Naive thymus-derived CD8-positive, alpha-beta T cell (primary cell): Measurements from ENCODE around the gene YIPF5. TPM values are rescaled to one million over a fixed set of nuclear protein-coding genes. Genes with fewer than 3 reads are reported as not detected.

Experiments used
- ATAC-seq, 2 donors: fragments of 150-1000 bp; cut with Tn5 transposase in 1 of 2; sonication (Bioruptor Pico), chemical (Tn5 transposase) in 1 of 2; 1 replicate in 1 of 2; 2 replicates in 1 of 2; pipeline ENCODE4 v1.10.0; 2021; ENCODE audit warnings: mild to moderate bottlenecking in 2 of 2, moderate library complexity in 2 of 2
- POLR2A ChIA-PET: fragments of 350-600 bp; sonication (Branson Sonifier 250); formaldehyde crosslinking; loops from one replicate; lab custom pipeline; 2021; ENCODE audit warnings: antibody characterized with exemption; lab: Charles Lee
- DNase-seq, 10 donors: peaks; one replicate each; pipeline versions ENCODE4 v3.0.0 to v3.0.0-alpha.2; 2020 to 2022
- H3K27ac Mint-ChIP-seq, 10 donors: one replicate each; pipeline ENCODE4 v1.8.0; 2020 to 2022; ENCODE audit warnings: mild to moderate bottlenecking in 10 of 10, mixed read lengths in 10 of 10, moderate library complexity in 4 of 10, inconsistent platforms in 1 of 10
- H3K27me3 Mint-ChIP-seq, 5 donors: one replicate each; pipeline ENCODE4 v1.8.0; 2021 to 2022; ENCODE audit warnings: mixed read lengths in 5 of 5
- H3K36me3 Mint-ChIP-seq, 3 donors: one replicate each; pipeline ENCODE4 v1.8.0; 2020 to 2022; ENCODE audit warnings: mixed read lengths in 3 of 3, mild to moderate bottlenecking in 2 of 3, inconsistent platforms in 1 of 3
- H3K4me1 Mint-ChIP-seq, 4 donors: one replicate each; pipeline ENCODE4 v1.8.0; 2021 to 2022; ENCODE audit warnings: mixed read lengths in 4 of 4
- H3K4me3 Mint-ChIP-seq, 10 donors: one replicate each; pipeline ENCODE4 v1.8.0; 2020 to 2022; ENCODE audit warnings: mild to moderate bottlenecking in 10 of 10, mixed read lengths in 10 of 10, moderate library complexity in 6 of 10, inconsistent platforms in 1 of 10
- H3K9me3 Mint-ChIP-seq, 9 donors: one replicate each; pipeline ENCODE4 v1.8.0; 2020 to 2022; ENCODE audit warnings: mixed read lengths in 9 of 9, mild to moderate bottlenecking in 3 of 9, inconsistent platforms in 1 of 9, moderate library complexity in 1 of 9
- polyA plus RNA-seq, 3 donors: library from polyadenylated mRNA; unstranded; fragments of 300-500 nt; fragmentation: Illumina TruSeq; gene quantifications; one replicate each; pipeline ENCODE4 v1.2.3, GENCODE V29; 2021
- total RNA-seq, 8 experiments: library from RNA in 2 of 8; stranded (reverse) in 2 of 8; gene quantifications; one replicate each; pipeline ENCODE4 v1.2.3 and lab custom pipeline; 2021 to 2026

Gene YIPF5
- total and polyA plus RNA-seq, 5 experiments from 2014 or later: 37.1 to 62.2 (median 53.4) TPM

GRCh38 chr5:144135113-144135762 lies 35.2 kb downstream of the YIPF5 start:
- no peaks in the 10 kb centered on the region for H3K4me1 Mint-ChIP-seq
- no peaks in the 10 kb centered on the region for H3K36me3 Mint-ChIP-seq
- no peak overlapping the region for H3K27ac Mint-ChIP-seq
- peaks cover 0 to 3% (median 0%) of the 10 kb centered on the region in 9 donors for H3K9me3 Mint-ChIP-seq
- DNase-seq: no peak
- ATAC-seq: no peak
- peaks cover 1 to 9% (median 4%) of the 10 kb centered on the region in 5 donors for H3K27me3 Mint-ChIP-seq
- POLR2A ChIA-PET: no interaction called here
- H3K4me3 Mint-ChIP-seq: no peak overlapping the region

GRCh38 chr5:144134194-144134826 lies 36.1 kb downstream of the YIPF5 start:
- Mint-ChIP-seq H3K9me3 (peaks cover 0 to 3% (median 0%) of the 10 kb centered on the region in 9 donors), H3K27ac (peak overlapping the region in 1 of 10 donors; percentile 1), H3K27me3 (peaks cover 1 to 8% (median 3%) of the 10 kb centered on the region in 5 donors), H3K4me1 (no peaks in the 10 kb centered on the region), H3K36me3 (no peaks in the 10 kb centered on the region), H3K4me3 (no peak overlapping the region)
- no peak for ATAC-seq
- DNase-seq: no peak
- POLR2A ChIA-PET: no interaction called here

- POLR2A ChIA-PET: interaction anchor here (0.5 kb wide), 1 partner anchor 208 kb away, joined by 4 read pairs; no protein-coding TSS in a partner anchor
- Mint-ChIP-seq H3K9me3 (peaks cover 0 to 3% (median 0%) of the 10 kb centered on the region in 9 donors), H3K36me3 (no peaks in the 10 kb centered on the region), H3K4me1 (no peaks in the 10 kb centered on the region), H3K27ac (no peak overlapping the region), H3K4me3 (no peak overlapping the region), H3K27me3 (peaks cover 0 to 4% (median 1%) of the 10 kb centered on the region in 5 donors)
- DNase-seq (no peak), ATAC-seq (no peak)
These were observed 37.3 kb downstream of the YIPF5 start for GRCh38 chr5:144133050-144133633.

- ATAC-seq (no peak), DNase-seq (no peak)
- POLR2A ChIA-PET: no interaction called here
- H3K27me3 Mint-ChIP-seq: peaks cover 0 to 2% (median under 1%) of the 10 kb centered on the region in 5 donors
- no peak overlapping the region for H3K4me3 Mint-ChIP-seq
- H3K9me3 Mint-ChIP-seq: peaks cover 0 to 3% (median 0%) of the 10 kb centered on the region in 9 donors
- no peak overlapping the region for H3K27ac Mint-ChIP-seq
- H3K36me3 Mint-ChIP-seq: no peaks in the 10 kb centered on the region
- no peaks in the 10 kb centered on the region for H3K4me1 Mint-ChIP-seq
These were observed 39.2 kb downstream of the YIPF5 start for GRCh38 chr5:144131261-144131660.

DNA sequence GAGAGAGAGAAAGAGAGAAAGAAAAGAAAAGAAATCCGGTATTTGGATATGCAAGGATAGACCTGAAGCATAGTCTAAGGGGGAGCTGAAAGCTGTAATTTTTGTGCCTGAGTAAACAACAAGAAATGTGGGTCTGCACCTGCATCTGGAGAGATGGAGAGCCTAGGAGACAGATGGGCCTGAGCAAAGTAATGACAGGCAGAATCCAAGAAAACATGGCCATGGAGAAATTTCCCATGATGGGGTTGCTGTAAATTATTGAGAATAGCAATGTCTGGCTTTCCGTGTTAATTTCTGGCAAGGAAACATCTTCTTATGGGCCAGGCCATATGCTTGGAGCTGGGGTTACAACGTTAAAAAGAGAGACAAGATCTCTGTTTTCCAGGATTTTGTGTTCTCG lies 40.2 kb downstream of the YIPF5 start:
- H3K36me3 Mint-ChIP-seq: no peaks in the 10 kb centered on the region
- ATAC-seq: no peak

DNA sequence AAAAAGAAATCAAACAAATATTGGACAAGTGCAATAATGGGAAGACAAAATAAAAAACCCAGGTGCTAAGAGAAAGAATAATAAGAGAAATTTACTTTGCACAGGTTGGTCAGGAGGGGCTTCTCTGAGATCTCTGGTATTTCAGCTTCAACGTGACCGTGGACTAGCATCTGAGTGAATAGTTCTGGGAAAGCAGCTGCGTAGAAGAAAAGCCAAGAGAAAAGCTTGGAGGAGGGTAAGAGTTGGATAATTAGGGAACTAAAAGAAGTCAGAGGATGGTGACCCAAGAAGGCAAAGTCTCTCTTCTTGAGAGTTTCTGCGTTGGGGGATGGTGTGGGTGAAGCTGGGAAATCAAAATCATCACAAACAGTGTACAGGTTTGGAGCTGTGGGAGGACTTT lies 41.6 kb downstream of the YIPF5 start:
- no peak for ATAC-seq

More for the DNA sequence above, 40.2 kb downstream of the YIPF5 start:
- no peak overlapping the region for H3K4me3 Mint-ChIP-seq
- H3K4me1 Mint-ChIP-seq: no peaks in the 10 kb centered on the region
- H3K9me3 Mint-ChIP-seq: peaks cover 0 to 3% (median 0%) of the 10 kb centered on the region in 9 donors
- POLR2A ChIA-PET: no interaction called here
- DNase-seq: no peak
- peaks cover 0 to 2% (median 0%) of the 10 kb centered on the region in 5 donors for H3K27me3 Mint-ChIP-seq
- peak overlapping the region in 1 of 10 donors; percentile 77 for H3K27ac Mint-ChIP-seq

DNA sequence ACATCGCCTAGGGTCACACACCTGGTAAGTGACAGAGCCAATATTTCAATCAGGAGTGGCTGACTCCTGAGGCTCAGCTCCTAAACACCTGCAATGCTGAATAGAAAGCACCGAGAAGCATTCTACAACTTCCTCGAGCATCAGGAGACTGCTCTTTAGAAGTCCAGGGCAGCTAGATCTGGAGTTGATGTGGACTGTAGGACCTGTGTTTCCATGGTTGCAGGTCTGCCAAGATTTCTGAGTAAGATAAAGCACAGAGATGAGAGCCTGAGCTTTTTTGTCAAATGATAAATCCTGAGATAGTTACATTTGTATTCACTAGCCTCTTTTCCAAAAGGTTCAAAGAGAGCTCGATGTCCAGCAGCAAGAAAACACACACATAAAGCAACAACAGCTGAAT lies 43.8 kb downstream of the YIPF5 start:
- Mint-ChIP-seq H3K4me3 (no peak overlapping the region), H3K4me1 (no peaks in the 10 kb centered on the region), H3K27me3 (peaks cover 0 to 4% (median 2%) of the 10 kb centered on the region in 5 donors), H3K27ac (no peak overlapping the region), H3K36me3 (no peaks in the 10 kb centered on the region), H3K9me3 (no peaks in the 10 kb centered on the region)
- POLR2A ChIA-PET: no interaction called here
- no peak for ATAC-seq
- DNase-seq: no peak

More for the DNA sequence above, 41.6 kb downstream of the YIPF5 start:
- DNase-seq: no peak
- POLR2A ChIA-PET: no interaction called here
- Mint-ChIP-seq H3K36me3 (no peaks in the 10 kb centered on the region), H3K27me3 (peaks cover 0 to 3% (median 2%) of the 10 kb centered on the region in 5 donors), H3K4me1 (no peaks in the 10 kb centered on the region), H3K9me3 (peaks cover 0 to 3% (median 0%) of the 10 kb centered on the region in 9 donors), H3K27ac (no peak overlapping the region), H3K4me3 (no peak overlapping the region)

GRCh38 chr5:144125163-144125726 lies 45.2 kb downstream of the YIPF5 start:
- no peak overlapping the region for H3K4me3 Mint-ChIP-seq
- H3K27ac Mint-ChIP-seq: no peak overlapping the region
- no peaks in the 10 kb centered on the region for H3K4me1 Mint-ChIP-seq
- ATAC-seq: no peak
- H3K36me3 Mint-ChIP-seq: no peaks in the 10 kb centered on the region
- peaks cover 0 to 4% (median 3%) of the 10 kb centered on the region in 5 donors for H3K27me3 Mint-ChIP-seq
- peaks cover 0 to 2% (median 0%) of the 10 kb centered on the region in 9 donors for H3K9me3 Mint-ChIP-seq
- DNase-seq: no peak
- POLR2A ChIA-PET: no interaction called here

GRCh38 chr5:144122641-144123040 lies 47.8 kb downstream of the YIPF5 start:
- no peak overlapping the region for H3K27ac Mint-ChIP-seq
- peaks cover 0 to 4% (median 0%) of the 10 kb centered on the region in 9 donors for H3K9me3 Mint-ChIP-seq
- POLR2A ChIA-PET: no interaction called here
- no peak overlapping the region for H3K4me3 Mint-ChIP-seq
- H3K27me3 Mint-ChIP-seq: peaks cover 0 to 4% (median 3%) of the 10 kb centered on the region in 5 donors
- H3K4me1 Mint-ChIP-seq: no peaks in the 10 kb centered on the region
- H3K36me3 Mint-ChIP-seq: no peaks in the 10 kb centered on the region
- DNase-seq (no peak), ATAC-seq (no peak)

- H3K36me3 Mint-ChIP-seq: no peaks in the 10 kb centered on the region
- peaks cover 0 to 4% (median 0%) of the 10 kb centered on the region in 9 donors for H3K9me3 Mint-ChIP-seq
- ATAC-seq (no peak), DNase-seq (no peak)
- H3K27ac Mint-ChIP-seq: no peak overlapping the region
- POLR2A ChIA-PET: no interaction called here
- H3K27me3 Mint-ChIP-seq: peaks cover 0 to 4% (median 3%) of the 10 kb centered on the region in 5 donors
- H3K4me3 Mint-ChIP-seq: no peak overlapping the region
- H3K4me1 Mint-ChIP-seq: no peaks in the 10 kb centered on the region
These were observed 48.4 kb downstream of the YIPF5 start for GRCh38 chr5:144122081-144122480.

DNA sequence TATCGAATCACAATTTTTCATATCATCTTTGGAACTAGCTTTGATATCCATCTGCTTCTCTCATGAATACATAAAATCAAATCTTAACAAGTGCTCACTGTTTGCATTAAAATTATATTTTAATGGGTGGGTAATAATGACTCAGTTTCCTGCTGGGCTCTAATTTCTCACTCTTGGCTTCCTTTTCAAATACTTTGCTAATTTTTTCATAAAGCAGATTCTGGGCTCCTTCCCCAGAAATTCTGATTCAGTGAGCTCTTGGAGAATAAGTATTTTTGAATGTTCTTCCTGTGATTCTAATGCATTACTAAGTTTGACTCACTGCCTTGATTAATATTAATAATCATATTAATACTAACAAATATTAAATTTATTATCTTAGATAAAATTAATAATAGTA lies 48.9 kb downstream of the YIPF5 start:
- POLR2A ChIA-PET: no interaction called here
- ATAC-seq: no peak

GRCh38 chr5:144120661-144121180 lies 49.7 kb downstream of the YIPF5 start:
- Mint-ChIP-seq H3K4me3 (no peak overlapping the region), H3K27me3 (peaks cover 0 to 4% (median 3%) of the 10 kb centered on the region in 5 donors), H3K4me1 (no peaks in the 10 kb centered on the region), H3K9me3 (peaks cover 0 to 4% (median 0%) of the 10 kb centered on the region in 9 donors), H3K27ac (no peak overlapping the region), H3K36me3 (no peaks in the 10 kb centered on the region)
- DNase-seq (no peak), ATAC-seq (no peak)
- POLR2A ChIA-PET: no interaction called here

More for the DNA sequence above, 48.9 kb downstream of the YIPF5 start:
- peaks cover 0 to 4% (median 3%) of the 10 kb centered on the region in 5 donors for H3K27me3 Mint-ChIP-seq
- no peaks in the 10 kb centered on the region for H3K4me1 Mint-ChIP-seq
- H3K4me3 Mint-ChIP-seq: no peak overlapping the region
- H3K27ac Mint-ChIP-seq: no peak overlapping the region
- DNase-seq: no peak
- H3K36me3 Mint-ChIP-seq: no peaks in the 10 kb centered on the region
- H3K9me3 Mint-ChIP-seq: peaks cover 0 to 4% (median 0%) of the 10 kb centered on the region in 9 donors
